ENCODE results near the gene DCLRE1C.
A peak's percentile ranks its signal among the peaks of the same experiment; 100 is the strongest.
"Not testable (repeated sequence)": the region's sequence is repeated elsewhere in the genome, so short reads cannot be mapped to it uniquely, and the experiment has no call there.

Gene DCLRE1C

DNA sequence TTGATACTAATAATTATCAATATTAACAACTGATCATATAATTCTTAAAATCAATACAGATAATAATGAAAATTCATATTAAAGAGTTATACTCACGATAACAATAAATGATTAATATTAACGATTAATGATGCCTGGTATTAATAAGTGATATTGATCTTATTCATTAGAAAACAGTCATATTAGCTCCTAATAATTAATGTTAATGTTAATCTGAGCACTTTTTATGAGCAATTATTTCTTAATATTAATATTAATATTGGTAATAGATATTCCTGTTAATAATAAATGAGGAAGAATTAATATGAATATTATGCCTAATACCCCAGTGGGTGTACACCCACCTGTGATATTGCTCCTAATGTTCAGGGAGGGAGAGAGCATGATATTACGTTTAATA, 28.8 kb upstream of the DCLRE1C start:
- Histone ChIP-seq H3K4me3 (ENCODE audit: low read depth, low read length) (no peak overlapping the region), H3K9ac (no peak overlapping the region), H3K36me3 (ENCODE audit: control insufficient read depth, insufficient read depth, low read length) (no peaks in the 10 kb centered on the region), H3K4me2 (ENCODE audit: low read length) (no peak overlapping the region), H3K9me3 (ENCODE audit: control insufficient read depth, low read length) (no peaks in the 10 kb centered on the region), H3K4me1 (no peaks in the 10 kb centered on the region), H3K27ac (no peak overlapping the region), H2AFZ (no peak overlapping the region), H3K27me3 (ENCODE audit: control insufficient read depth, insufficient read depth, low read length) (no peaks in the 10 kb centered on the region), H3K79me2 (no peaks in the 10 kb centered on the region)
- TF ChIP-seq, protein P1, sequence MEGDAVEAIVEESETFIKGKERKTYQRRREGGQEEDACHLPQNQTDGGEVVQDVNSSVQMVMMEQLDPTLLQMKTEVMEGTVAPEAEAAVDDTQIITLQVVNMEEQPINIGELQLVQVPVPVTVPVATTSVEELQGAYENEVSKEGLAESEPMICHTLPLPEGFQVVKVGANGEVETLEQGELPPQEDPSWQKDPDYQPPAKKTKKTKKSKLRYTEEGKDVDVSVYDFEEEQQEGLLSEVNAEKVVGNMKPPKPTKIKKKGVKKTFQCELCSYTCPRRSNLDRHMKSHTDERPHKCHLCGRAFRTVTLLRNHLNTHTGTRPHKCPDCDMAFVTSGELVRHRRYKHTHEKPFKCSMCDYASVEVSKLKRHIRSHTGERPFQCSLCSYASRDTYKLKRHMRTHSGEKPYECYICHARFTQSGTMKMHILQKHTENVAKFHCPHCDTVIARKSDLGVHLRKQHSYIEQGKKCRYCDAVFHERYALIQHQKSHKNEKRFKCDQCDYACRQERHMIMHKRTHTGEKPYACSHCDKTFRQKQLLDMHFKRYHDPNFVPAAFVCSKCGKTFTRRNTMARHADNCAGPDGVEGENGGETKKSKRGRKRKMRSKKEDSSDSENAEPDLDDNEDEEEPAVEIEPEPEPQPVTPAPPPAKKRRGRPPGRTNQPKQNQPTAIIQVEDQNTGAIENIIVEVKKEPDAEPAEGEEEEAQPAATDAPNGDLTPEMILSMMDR (IDR thresholded peaks at IDR 0.05), result no peak

GRCh38 chr10:14975672-14976273, 21.9 kb upstream of the DCLRE1C start:
- Histone ChIP-seq H3K4me3 (ENCODE audit: low read depth, low read length) (no peak overlapping the region), H3K4me1 (no peaks in the 10 kb centered on the region), H3K27ac (no peak overlapping the region), H3K36me3 (ENCODE audit: control insufficient read depth, insufficient read depth, low read length) (no peaks in the 10 kb centered on the region), H3K4me2 (ENCODE audit: low read length) (no peak overlapping the region), H2AFZ (no peak overlapping the region), H3K27me3 (ENCODE audit: control insufficient read depth, insufficient read depth, low read length) (no peaks in the 10 kb centered on the region), H3K9me3 (ENCODE audit: control insufficient read depth, low read length) (no peaks in the 10 kb centered on the region), H3K9ac (no peak overlapping the region), H3K79me2 (no peaks in the 10 kb centered on the region)
- TF ChIP-seq, protein P1 (IDR thresholded peaks at IDR 0.05), result no peak

- H3K9me3 ChIP-seq (ENCODE audit: control insufficient read depth, low read length); H3K79me2 ChIP-seq; H3K4me1 ChIP-seq; H3K4me3 ChIP-seq (ENCODE audit: low read depth, low read length); H3K27me3 ChIP-seq (ENCODE audit: control insufficient read depth, insufficient read depth, low read length); H3K4me2 ChIP-seq (ENCODE audit: low read length); H3K36me3 ChIP-seq (ENCODE audit: control insufficient read depth, insufficient read depth, low read length); H2AFZ ChIP-seq; H3K27ac ChIP-seq; H3K9ac ChIP-seq: not testable (repeated sequence)
These were observed 20.5 kb upstream of the DCLRE1C start for GRCh38 chr10:14974153-14974998.

- no peaks in the 10 kb centered on the region for H3K9me3 ChIP-seq (ENCODE audit: control insufficient read depth, low read length)
- H3K4me3 ChIP-seq (ENCODE audit: low read depth, low read length), result no peak overlapping the region
- H3K27ac ChIP-seq, result no peak overlapping the region
- H3K9ac ChIP-seq, result no peak overlapping the region
- TF ChIP-seq, protein P1 (IDR thresholded peaks at IDR 0.05), result peak; percentile 33
- H3K79me2 ChIP-seq, result no peaks in the 10 kb centered on the region
- H3K4me1 ChIP-seq, result no peaks in the 10 kb centered on the region
- H3K27me3 ChIP-seq (ENCODE audit: control insufficient read depth, insufficient read depth, low read length), result no peaks in the 10 kb centered on the region
- no peak overlapping the region for H3K4me2 ChIP-seq (ENCODE audit: low read length)
- no peaks in the 10 kb centered on the region for H3K36me3 ChIP-seq (ENCODE audit: control insufficient read depth, insufficient read depth, low read length)
- no peak overlapping the region for H2AFZ ChIP-seq
These were observed 18.1 kb upstream of the DCLRE1C start for GRCh38 chr10:14971867-14972448.

- H2AFZ ChIP-seq, result no peak overlapping the region
- no peaks in the 10 kb centered on the region for H3K36me3 ChIP-seq (ENCODE audit: control insufficient read depth, insufficient read depth, low read length)
- no peaks in the 10 kb centered on the region for H3K79me2 ChIP-seq
- no peaks in the 10 kb centered on the region for H3K9me3 ChIP-seq (ENCODE audit: control insufficient read depth, low read length)
- no peak overlapping the region for H3K27ac ChIP-seq
- H3K9ac ChIP-seq, result no peak overlapping the region
- no peaks in the 10 kb centered on the region for H3K4me1 ChIP-seq
- no peaks in the 10 kb centered on the region for H3K27me3 ChIP-seq (ENCODE audit: control insufficient read depth, insufficient read depth, low read length)
- H3K4me3 ChIP-seq (ENCODE audit: low read depth, low read length), result no peak overlapping the region
- TF ChIP-seq, protein P1 (IDR thresholded peaks at IDR 0.05), result no peak
- no peak overlapping the region for H3K4me2 ChIP-seq (ENCODE audit: low read length)
These were observed 14.0 kb upstream of the DCLRE1C start for GRCh38 chr10:14967897-14968296.
